GM23338 (cell line): ENCODE measurements around the gene TNK2. TPM values are rescaled to one million over a fixed set of nuclear protein-coding genes. Genes with fewer than 3 reads are reported as not detected.

Source experiments
- ATAC-seq: fragments of 200-7000 bp; cut with Tn5 transposase; 3 replicates; pipeline ENCODE4 v1.9.1; 2020
- DNase-seq: peaks from one replicate; pipeline ENCODE4 v3.0.0-alpha.2; 2015; ENCODE audit warnings: low spot score
- H2AFZ ChIP-seq: fragments of 200-600 bp; sonication (generic); 2 replicates; pipeline ENCODE4 v1.8.0; 2016; ENCODE audit warnings: antibody characterized with exemption, mild to moderate bottlenecking, moderate library complexity
- H3F3A ChIP-seq: fragments of 200-600 bp; sonication (generic); replicated peaks from 2 replicates; pipeline ENCODE4 v1.8.0; 2017; ENCODE audit warnings: antibody characterized with exemption, mixed run types, low read depth
- H3K27ac ChIP-seq: fragments of 200-600 bp; sonication (generic); 2 replicates; pipeline ENCODE4 v1.6.1; 2016; ENCODE audit warnings: low read depth
- H3K27me3 ChIP-seq: fragments of 200-600 bp; sonication (generic); 2 replicates; pipeline ENCODE4 v1.8.0; 2016; ENCODE audit warnings: mild to moderate bottlenecking, mixed run types, moderate library complexity; ENCODE audit not compliant: insufficient read depth
- H3K36me3 ChIP-seq: fragments of 200-600 bp; sonication (generic); 2 replicates; pipeline ENCODE4 v1.8.0; 2016; ENCODE audit warnings: mild to moderate bottlenecking; ENCODE audit not compliant: insufficient read depth
- H3K4me1 ChIP-seq: fragments of 200-600 bp; sonication (generic); 2 replicates; pipeline ENCODE4 v1.8.0; 2016; ENCODE audit warnings: mild to moderate bottlenecking, moderate library complexity; ENCODE audit not compliant: insufficient read depth
- H3K4me2 ChIP-seq: fragments of 200-600 bp; sonication (generic); 2 replicates; pipeline ENCODE4 v1.7.1; 2017; ENCODE audit warnings: mixed run types
- H3K4me3 ChIP-seq: fragments of 200-600 bp; sonication (generic); 2 replicates; pipeline ENCODE4 v1.6.1; 2016; ENCODE audit warnings: mixed run types
- H3K79me2 ChIP-seq: fragments of 200-600 bp; sonication (generic); replicated peaks from 2 replicates; pipeline ENCODE4 v1.8.0; 2017; ENCODE audit warnings: mild to moderate bottlenecking; ENCODE audit not compliant: insufficient read depth
- H3K9me2 ChIP-seq: fragments of 200-600 bp; sonication (generic); 2 replicates; pipeline ENCODE4 v1.8.0; 2017; ENCODE audit not compliant: insufficient read depth
- H4K20me1 ChIP-seq: fragments of 200-600 bp; sonication (generic); replicated peaks from 2 replicates; pipeline ENCODE4 v1.8.0; 2017; ENCODE audit warnings: mild to moderate bottlenecking; ENCODE audit not compliant: insufficient read depth
- H3K27ac Mint-ChIP-seq: 2 replicates; pipeline ENCODE4 v1.8.0; 2020; ENCODE audit warnings: inconsistent platforms, mild to moderate bottlenecking, moderate library complexity, mixed read lengths
- H3K27me3 Mint-ChIP-seq: 3 replicates; pipeline ENCODE4 v1.8.0; 2022; ENCODE audit warnings: low read depth, mild to moderate bottlenecking, moderate library complexity, mixed read lengths, inconsistent platforms; ENCODE audit not compliant: insufficient read depth, poor library complexity
- H3K36me3 Mint-ChIP-seq: 3 replicates; pipeline ENCODE4 v1.8.0; 2021; ENCODE audit warnings: low read depth, mild to moderate bottlenecking, inconsistent platforms, moderate library complexity, mixed read lengths
- H3K4me1 Mint-ChIP-seq: 3 replicates; pipeline ENCODE4 v1.8.0; 2020; ENCODE audit warnings: mild to moderate bottlenecking, inconsistent platforms, mixed read lengths
- H3K4me3 Mint-ChIP-seq: 3 replicates; pipeline ENCODE4 v1.8.0; 2021; ENCODE audit warnings: moderate library complexity, mild to moderate bottlenecking, inconsistent platforms, mixed read lengths
- H3K9me3 Mint-ChIP-seq: 3 replicates; pipeline ENCODE4 v1.8.0; 2020; ENCODE audit warnings: moderate library complexity, mild to moderate bottlenecking, inconsistent platforms, mixed read lengths
- EZH2 ChIP-seq: fragments of 200-600 bp; sonication (generic); IDR thresholded peaks from one replicate; pipeline ENCODE4 v1.8.0; 2017; ENCODE audit warnings: antibody characterized with exemption, mild to moderate bottlenecking, low read depth; ENCODE audit not compliant: unreplicated experiment
- EZH2phosphoT487 ChIP-seq: fragments of 200-600 bp; sonication (generic); IDR thresholded peaks from one replicate; pipeline ENCODE4 v1.8.1; 2018; ENCODE audit warnings: antibody characterized with exemption; ENCODE audit not compliant: unreplicated experiment
- JUNB ChIP-seq: IDR thresholded peaks from one replicate; pipeline ENCODE4 v1.6.1; 2016; ENCODE audit warnings: antibody characterized with exemption; ENCODE audit not compliant: unreplicated experiment
- NANOG ChIP-seq: IDR thresholded peaks from 2 replicates; pipeline ENCODE4 v1.6.1; 2016; ENCODE audit warnings: antibody characterized with exemption, borderline replicate concordance
- POLR2AphosphoS5 ChIP-seq: IDR thresholded peaks from 2 replicates; pipeline ENCODE4 v1.6.1; 2016; ENCODE audit warnings: antibody characterized with exemption, low read depth
- REST ChIP-seq: IDR thresholded peaks from one replicate; pipeline ENCODE4 v1.6.1; 2018; ENCODE audit warnings: antibody characterized with exemption; ENCODE audit not compliant: unreplicated experiment
- STAT1 ChIP-seq: IDR thresholded peaks from one replicate; pipeline ENCODE4 v1.6.1; 2016; ENCODE audit warnings: antibody characterized with exemption; ENCODE audit not compliant: unreplicated experiment
- ZNF114 ChIP-seq: fragments of 250-450 bp; sonication (Bioruptor Pico); IDR thresholded peaks from 2 replicates; pipeline ENCODE4 v1.5.0; 2020; ENCODE audit warnings: mild to moderate bottlenecking, moderate library complexity
- ZNF331 ChIP-seq: fragments of 250-450 bp; sonication (Bioruptor Pico); IDR thresholded peaks from 2 replicates; pipeline ENCODE4 v1.5.0; 2020; ENCODE audit warnings: low read depth, mild to moderate bottlenecking, moderate library complexity
- ZNF462 ChIP-seq: fragments of 250-450 bp; sonication (Bioruptor Pico); IDR thresholded peaks from 2 replicates; pipeline ENCODE4 v1.5.0; 2020; ENCODE audit warnings: mild to moderate bottlenecking, moderate library complexity
- polyA plus RNA-seq: library from polyadenylated mRNA; unstranded; fragments of >200 nt; fragmentation: Nextera tagmentation; extraction: Ambion mirVana; gene quantifications from 2 replicates; pipeline ENCODE4 v1.2.1, GENCODE V29; 2016
- total RNA-seq: library from RNA; depleted of rRNA; stranded (reverse); fragments of >200 nt; shearing (Covaris generic); gene quantifications from 2 replicates; pipeline ENCODE4 v1.2.3, GENCODE V29; 2014

The TNK2 gene
- total and polyA plus RNA-seq, 2 experiments from 2014 or later = 10.0 to 22.5 TPM

- ATAC-seq (no peak), DNase-seq (no peak)
- H3K36me3 ChIP-seq = no peaks in the 10 kb centered on the region
- no peak overlapping the region; the same call in none of the 2 replicates for H3K4me2 ChIP-seq
- no peak overlapping the region; the same call in 1 of the 2 replicates for H3K27ac ChIP-seq
- H4K20me1 ChIP-seq = peaks cover 6% of the 10 kb centered on the region; the same call in 1 of the 2 replicates
- H2AFZ ChIP-seq = no peak overlapping the region
- H3K79me2 ChIP-seq = peaks cover 29% of the 10 kb centered on the region
- peaks cover 40% of the 10 kb centered on the region for H3K4me1 Mint-ChIP-seq
- TF ChIP-seq JUNB (no peak), POLR2AphosphoS5 (no peak)
- H3K27me3 Mint-ChIP-seq = peaks cover 22% of the 10 kb centered on the region
- H3K27me3 ChIP-seq = no peaks in the 10 kb centered on the region
- no peak overlapping the region for H3K27ac Mint-ChIP-seq
- peaks cover 19% of the 10 kb centered on the region for H3K4me1 ChIP-seq
- peak overlapping the region; percentile 72; the same call in 1 of the 3 replicates for H3K4me3 Mint-ChIP-seq
- H3K4me3 ChIP-seq = no peak overlapping the region
- H3F3A ChIP-seq = peaks cover 11% of the 10 kb centered on the region; the same call in 1 of the 2 replicates
- H3K9me2 ChIP-seq = no peaks in the 10 kb centered on the region
- no peaks in the 10 kb centered on the region; the same call in 2 of the 3 replicates for H3K36me3 Mint-ChIP-seq
- no peaks in the 10 kb centered on the region for H3K9me3 Mint-ChIP-seq
Measured at GRCh38 chr3:195897081-195897852, 11.1 kb downstream of the TNK2 start.

- ATAC-seq (no peak; the same call in 2 of the 3 replicates), DNase-seq (peak; percentile 38)
- H3K27me3 Mint-ChIP-seq = peaks cover 20% of the 10 kb centered on the region
- H3K4me3 Mint-ChIP-seq = peak overlapping the region; percentile 72
- H3K4me3 ChIP-seq = peak overlapping the region; percentile 89
- peaks cover 1% of the 10 kb centered on the region; the same call in 1 of the 2 replicates for H4K20me1 ChIP-seq
- peaks cover 11% of the 10 kb centered on the region; the same call in 1 of the 2 replicates for H3F3A ChIP-seq
- H3K4me2 ChIP-seq = peak overlapping the region; percentile 99
- H3K4me1 ChIP-seq = peaks cover 19% of the 10 kb centered on the region
- H3K27ac ChIP-seq = peak overlapping the region; percentile 74
- H3K27ac Mint-ChIP-seq = no peak overlapping the region
- H3K9me3 Mint-ChIP-seq = no peaks in the 10 kb centered on the region
- H3K36me3 ChIP-seq = no peaks in the 10 kb centered on the region
- H3K4me1 Mint-ChIP-seq = peaks cover 46% of the 10 kb centered on the region
- H3K79me2 ChIP-seq = peaks cover 22% of the 10 kb centered on the region
- H3K27me3 ChIP-seq = no peaks in the 10 kb centered on the region
- no peak overlapping the region; the same call in 1 of the 2 replicates for H2AFZ ChIP-seq
- no peaks in the 10 kb centered on the region; the same call in 2 of the 3 replicates for H3K36me3 Mint-ChIP-seq
- H3K9me2 ChIP-seq = no peaks in the 10 kb centered on the region
- TF ChIP-seq ZNF462 (CRISPR knock-in tag) = no peak
- no peak for TF ChIP-seq EZH2phosphoT487
- no peak for TF ChIP-seq ZNF114
- no peak for TF ChIP-seq ZNF331 (CRISPR knock-in tag)
- no peak for TF ChIP-seq JUNB
- no peak for TF ChIP-seq NANOG
- TF ChIP-seq POLR2AphosphoS5 = no peak
- no peak for TF ChIP-seq REST
- no peak for TF ChIP-seq EZH2
- TF ChIP-seq STAT1 = no peak
Measured at GRCh38 chr3:195896361-195897080, 11.8 kb downstream of the TNK2 start.
